Parietal lobe (tissue), 2 donors: ENCODE data around the gene PPA1. TPM values are rescaled to one million over a fixed set of nuclear protein-coding genes. Genes with fewer than 3 reads are reported as not detected.

ENCODE experiments used
- small RNA-seq: library from RNA; depleted of rRNA; stranded (forward); fragments of <200 nt; gene quantifications from one replicate; pipeline ENCODE3, GENCODE V24; 2014; ENCODE audit warnings: low replicate concordance
- total RNA-seq: library from RNA; depleted of rRNA; stranded (reverse); fragments of >200 nt; gene quantifications from one replicate; pipeline ENCODE4 v1.2.3, GENCODE V29; 2014

Gene PPA1
- 245 TPM for total RNA-seq

DNA sequence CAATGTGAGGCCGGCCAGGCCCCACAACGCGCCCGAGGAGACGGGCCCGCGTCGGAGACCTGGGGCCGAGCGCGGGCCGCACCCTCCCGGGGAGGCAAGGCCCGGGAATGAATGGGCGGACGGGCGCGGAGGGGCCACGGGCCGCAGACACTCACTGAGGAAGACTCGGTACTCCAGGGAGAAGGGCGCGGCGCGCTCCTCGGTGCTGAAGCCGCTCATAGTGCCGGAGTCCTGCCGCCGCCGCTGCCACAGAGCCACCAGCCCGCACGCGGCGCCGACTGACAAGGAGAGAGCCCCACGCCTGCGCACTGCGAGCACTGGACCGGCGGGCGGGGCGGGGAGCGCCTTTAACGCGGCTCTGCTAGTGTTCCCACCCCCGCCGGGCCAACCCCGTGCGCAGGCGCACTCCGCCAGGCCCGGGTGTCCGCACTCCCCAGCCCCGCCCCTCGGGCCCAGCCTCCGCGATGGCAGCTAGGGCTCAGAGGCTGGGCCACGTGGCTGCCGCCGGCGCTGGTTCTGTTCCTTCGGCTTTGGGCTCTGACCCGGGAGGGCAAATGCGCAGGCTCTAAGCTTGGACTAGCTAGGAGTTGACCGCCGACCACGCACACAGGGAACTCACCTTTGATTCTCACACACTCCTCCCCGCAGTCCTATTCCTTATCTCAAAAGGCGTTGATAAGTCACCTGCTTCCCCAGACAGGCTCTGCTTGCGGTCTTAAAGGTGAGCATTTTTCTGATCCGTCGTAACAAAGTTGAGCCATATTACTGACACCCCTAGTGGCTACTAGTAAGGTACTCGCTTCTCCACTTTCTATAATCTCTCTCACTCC lies at the start of gene PPA1:
TSS of gene PPA1 (minus strand) at position 321 of the 830 bp plus-strand sequence. CDS start at position 219, 102 bp downstream.

Small RNA genes lying within 50 kb of the gene (small RNA-seq; reads per million reads assigned to genes)
- gene RPS25P9: not detected

Other genes starting within 250 kb of the PPA1 start
- 34.7 TPM for gene MACROH2A2, start 180.6 kb downstream of the PPA1 start, total RNA-seq
- gene AIFM2, start 100.6 kb downstream of the PPA1 start, total RNA-seq: 6.3 TPM
- 11.6 TPM for gene TYSND1, start 86.7 kb downstream of the PPA1 start, total RNA-seq
- 110 TPM for gene SAR1A, start 62.9 kb downstream of the PPA1 start, total RNA-seq
- 1.3 TPM for gene NPFFR1, start 50.6 kb upstream of the PPA1 start, total RNA-seq
- gene LRRC20, start 149.2 kb upstream of the PPA1 start, total RNA-seq: 20.0 TPM
- 87.3 TPM for gene EIF4EBP2, start 170.7 kb upstream of the PPA1 start, total RNA-seq
- gene NODAL, start 208.3 kb upstream of the PPA1 start, total RNA-seq: 3.1 TPM
- gene PALD1, start 245.3 kb upstream of the PPA1 start, total RNA-seq: 10.3 TPM